IPS-15b (cell line): ENCODE measurements around the gene FAM174B.

Source experiments
- H3K27me3 ChIP-seq: one replicate; pipeline ENCODE4 v1.6.1; 2013; ENCODE audit warnings: low read length; ENCODE audit not compliant: control insufficient read depth, insufficient read depth
- H3K36me3 ChIP-seq: one replicate; pipeline ENCODE4 v1.6.1; 2013; ENCODE audit warnings: low read length; ENCODE audit not compliant: control insufficient read depth, insufficient read depth
- H3K4me1 ChIP-seq: one replicate; pipeline ENCODE4 v1.6.1; 2013; ENCODE audit warnings: mild to moderate bottlenecking, low read length; ENCODE audit not compliant: control insufficient read depth, insufficient read depth
- H3K4me3 ChIP-seq: one replicate; pipeline ENCODE4 v1.5.1; 2013; ENCODE audit warnings: low read depth, low read length
- H3K9ac ChIP-seq: one replicate; pipeline ENCODE4 v1.6.1; 2013; ENCODE audit warnings: low read depth, mild to moderate bottlenecking, low read length
- H3K9me3 ChIP-seq: one replicate; pipeline ENCODE4 v1.6.1; 2013; ENCODE audit warnings: mild to moderate bottlenecking, low read length; ENCODE audit not compliant: control insufficient read depth, insufficient read depth

FAM174B gene

DNA sequence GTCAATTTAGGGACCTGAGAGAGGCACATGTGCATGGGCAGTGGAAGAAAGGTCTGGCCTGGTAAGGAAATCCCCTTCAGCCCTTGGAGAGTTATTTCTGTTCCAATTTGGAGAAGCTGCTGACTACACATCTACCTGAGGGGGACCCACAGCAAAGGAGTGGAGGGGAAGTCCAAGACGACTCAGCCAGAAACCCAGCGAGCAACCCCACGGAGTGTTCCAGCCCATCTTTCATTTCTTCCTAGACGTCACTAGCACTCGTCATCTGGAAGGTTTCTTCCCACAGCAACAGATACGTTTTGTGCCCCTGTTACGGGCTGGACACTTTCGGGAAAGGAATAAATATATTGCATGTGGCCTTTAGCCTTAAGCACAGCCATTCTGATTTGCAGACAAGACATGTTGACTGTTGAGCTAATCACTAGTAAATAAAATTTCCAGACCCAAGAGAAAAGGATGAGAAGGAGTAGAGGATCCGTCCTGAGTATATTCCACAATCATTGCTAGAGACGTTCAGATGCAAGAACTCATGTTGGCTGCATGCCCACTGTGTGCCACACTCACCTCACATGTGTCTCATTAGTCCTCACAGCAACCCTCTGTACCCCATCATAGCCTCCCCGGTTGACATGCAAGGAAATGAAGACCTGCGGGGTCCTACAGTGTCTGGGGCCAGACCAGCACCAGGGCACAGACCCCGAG lies 7.8 kb upstream of the FAM174B start:
- Histone ChIP-seq H3K9ac (no peak overlapping the region), H3K27me3 (peaks cover 2% of the 10 kb centered on the region), H3K4me3 (no peak overlapping the region), H3K36me3 (no peaks in the 10 kb centered on the region), H3K4me1 (peaks cover 17% of the 10 kb centered on the region), H3K9me3 (no peaks in the 10 kb centered on the region)

DNA sequence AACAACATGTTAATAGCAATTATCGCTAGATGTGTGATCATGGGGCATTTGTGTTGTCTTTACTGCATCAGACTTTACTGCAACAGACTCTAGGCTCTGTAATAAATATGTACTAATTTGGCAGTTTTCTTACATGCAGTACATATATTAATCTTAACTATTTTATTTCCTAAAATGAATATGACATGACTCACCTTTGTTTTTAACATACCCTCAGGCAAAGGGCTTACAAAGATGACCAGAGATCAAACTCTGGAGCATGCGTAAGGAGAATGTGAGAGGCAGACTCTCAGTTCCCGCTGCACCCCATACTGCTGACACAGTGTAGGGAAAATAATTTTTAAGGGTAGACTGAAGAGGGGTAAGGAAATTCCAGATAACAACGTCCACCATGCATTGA lies 7.2 kb upstream of the FAM174B start:
- Histone ChIP-seq H3K9ac (no peak overlapping the region), H3K4me3 (no peak overlapping the region), H3K36me3 (no peaks in the 10 kb centered on the region), H3K27me3 (no peaks in the 10 kb centered on the region), H3K9me3 (no peaks in the 10 kb centered on the region), H3K4me1 (peaks cover 17% of the 10 kb centered on the region)

DNA sequence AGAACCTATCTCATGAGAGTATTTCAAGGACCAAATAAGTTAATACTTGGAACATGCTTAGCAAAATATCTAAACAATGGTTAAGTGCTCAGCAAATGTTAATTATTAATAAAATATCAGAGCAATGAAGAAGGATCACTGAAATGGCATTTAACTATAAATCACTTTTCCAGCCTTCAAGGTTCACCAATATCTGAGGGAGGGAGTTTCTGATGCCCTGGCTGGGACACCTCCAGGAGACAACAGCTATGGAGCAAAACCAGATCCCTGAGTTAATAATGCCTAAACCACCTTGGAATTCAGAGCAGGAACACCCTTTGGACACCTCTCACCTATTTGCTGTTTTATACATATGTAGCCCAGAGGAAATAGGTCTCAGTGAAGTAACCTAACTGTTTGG lies 6.4 kb upstream of the FAM174B start:
- no peaks in the 10 kb centered on the region for H3K9me3 ChIP-seq
- H3K4me1 ChIP-seq, result peaks cover 12% of the 10 kb centered on the region
- H3K9ac ChIP-seq, result no peak overlapping the region
- H3K4me3 ChIP-seq, result no peak overlapping the region
- peaks cover 6% of the 10 kb centered on the region for H3K27me3 ChIP-seq
- H3K36me3 ChIP-seq, result no peaks in the 10 kb centered on the region

DNA sequence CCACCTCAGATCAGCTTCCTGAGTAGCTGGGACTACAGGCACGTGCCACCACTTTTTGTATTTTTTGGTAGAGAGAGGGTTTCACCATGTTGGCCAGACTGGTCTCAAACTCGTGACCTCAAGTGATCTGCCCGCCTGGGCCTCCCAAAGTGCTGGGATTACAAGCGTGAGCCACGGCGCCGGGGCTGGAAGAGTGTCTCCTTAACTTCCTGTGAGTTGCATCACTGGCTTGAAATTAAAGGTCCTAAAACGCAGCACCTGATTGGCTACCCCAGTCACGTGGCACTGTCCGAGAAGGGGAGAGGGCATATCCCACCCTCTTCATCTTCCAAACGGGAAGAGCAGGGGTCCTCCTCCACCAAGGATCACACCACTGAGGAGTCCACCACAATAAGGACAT lies 5.5 kb upstream of the FAM174B start:
- Histone ChIP-seq H3K9me3 (no peaks in the 10 kb centered on the region), H3K4me3 (no peak overlapping the region), H3K27me3 (peaks cover 15% of the 10 kb centered on the region), H3K9ac (no peak overlapping the region), H3K36me3 (no peaks in the 10 kb centered on the region), H3K4me1 (peaks cover 6% of the 10 kb centered on the region)

DNA sequence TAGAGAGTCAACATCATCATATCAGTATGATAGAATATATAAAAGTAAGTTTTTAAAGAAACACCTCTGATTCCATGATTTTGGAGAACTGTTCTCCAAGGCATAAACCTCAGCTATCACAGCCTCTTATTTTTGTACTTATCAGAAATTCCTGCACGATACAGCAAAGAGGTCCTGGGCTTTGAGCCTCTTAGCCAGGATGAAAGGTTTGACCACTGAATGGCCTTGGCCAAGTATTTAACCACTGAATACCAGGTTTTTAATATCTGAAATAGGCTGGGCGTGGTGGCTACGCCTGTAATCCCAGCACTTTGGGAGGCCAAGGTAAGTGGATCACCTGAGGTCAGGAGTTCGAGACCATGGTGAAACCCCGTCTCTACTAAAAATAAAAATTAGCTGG lies 1.9 kb upstream of the FAM174B start:
- Histone ChIP-seq H3K9me3 (no peaks in the 10 kb centered on the region), H3K9ac (no peak overlapping the region), H3K27me3 (peaks cover 23% of the 10 kb centered on the region), H3K4me1 (no peaks in the 10 kb centered on the region), H3K4me3 (no peak overlapping the region), H3K36me3 (no peaks in the 10 kb centered on the region)

DNA sequence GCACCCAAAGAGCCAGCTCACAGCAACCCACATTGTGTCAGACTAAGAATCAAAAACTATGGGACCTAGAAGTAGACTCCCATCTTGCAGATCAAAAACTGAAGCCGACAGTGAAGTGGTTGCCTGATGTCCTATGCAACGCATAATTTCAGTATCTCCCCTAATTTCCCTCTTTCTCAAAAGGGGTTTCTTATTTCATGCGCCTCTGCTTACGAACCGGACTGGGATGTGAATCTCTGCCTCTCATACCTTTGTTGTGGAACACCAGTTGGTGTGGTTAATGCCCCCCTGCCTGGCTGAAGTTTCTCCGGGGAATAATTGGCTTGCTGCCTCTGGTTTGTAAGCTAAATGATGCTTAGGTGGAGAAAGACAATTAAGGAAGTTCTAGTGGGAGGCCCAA lies 514 bp upstream of the FAM174B start:
- no peak overlapping the region for H3K9ac ChIP-seq
- peak overlapping the region; percentile 56 for H3K4me3 ChIP-seq
- peaks cover 23% of the 10 kb centered on the region for H3K27me3 ChIP-seq
- H3K9me3 ChIP-seq, result no peaks in the 10 kb centered on the region
- no peaks in the 10 kb centered on the region for H3K4me1 ChIP-seq
- no peaks in the 10 kb centered on the region for H3K36me3 ChIP-seq

DNA sequence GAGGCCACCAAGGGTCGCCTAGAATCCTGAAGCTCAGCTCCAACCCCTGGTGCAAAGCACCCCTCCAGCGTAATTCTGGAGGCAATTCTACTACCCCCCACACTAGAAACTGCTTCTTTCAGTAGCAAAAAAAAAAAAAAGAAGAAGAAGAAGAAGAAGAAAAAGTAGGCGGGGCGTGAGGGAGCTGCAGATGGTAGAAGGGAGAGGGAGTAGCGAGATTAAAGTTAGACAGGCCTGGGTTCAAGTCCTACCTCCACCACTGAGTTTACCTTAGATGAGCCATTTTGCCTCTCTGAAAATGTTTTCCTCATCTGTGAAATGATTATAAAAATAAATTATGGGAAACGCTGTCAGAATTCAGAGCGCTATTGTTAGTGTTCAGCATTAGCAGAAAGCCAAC lies 913 bp downstream of the FAM174B start:
- peak overlapping the region; percentile 56 for H3K4me3 ChIP-seq
- no peaks in the 10 kb centered on the region for H3K4me1 ChIP-seq
- peaks cover 23% of the 10 kb centered on the region for H3K27me3 ChIP-seq
- H3K9me3 ChIP-seq, result no peaks in the 10 kb centered on the region
- H3K9ac ChIP-seq, result no peak overlapping the region
- H3K36me3 ChIP-seq, result no peaks in the 10 kb centered on the region

DNA sequence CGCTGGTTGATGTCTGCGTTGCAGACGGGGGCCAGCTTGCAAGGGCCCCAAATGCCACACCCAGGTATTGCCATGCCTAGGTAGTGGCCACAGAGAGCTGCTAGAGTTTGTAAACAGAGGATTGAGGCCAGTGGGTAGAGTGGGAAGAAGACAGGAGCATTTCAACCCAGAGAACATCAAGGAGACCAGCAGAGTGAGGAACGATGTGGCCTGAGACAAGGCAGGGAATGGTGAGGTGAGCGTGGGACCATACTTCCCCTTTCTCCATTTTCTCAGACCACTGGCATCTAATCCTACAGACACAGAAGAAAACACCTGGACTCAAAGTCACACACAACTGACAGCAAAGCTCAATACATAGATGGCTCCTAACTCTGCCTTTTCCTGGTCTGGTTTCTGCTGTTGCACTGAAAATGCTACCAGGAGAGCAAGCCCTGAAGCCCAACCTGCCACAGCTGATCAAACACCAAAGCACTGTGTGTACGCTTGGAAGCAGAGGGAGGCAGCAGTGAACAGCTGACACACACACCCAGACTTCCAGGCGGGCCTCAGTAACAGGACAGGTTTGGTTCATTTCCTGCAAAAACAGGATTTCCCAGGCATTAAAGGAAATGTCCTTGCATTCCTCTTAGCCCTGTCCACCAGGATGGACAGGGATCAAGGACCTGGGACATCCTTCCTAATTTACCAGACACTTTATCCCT lies 1.6 kb downstream of the FAM174B start:
- peaks cover 23% of the 10 kb centered on the region for H3K27me3 ChIP-seq
- H3K9me3 ChIP-seq, result no peaks in the 10 kb centered on the region
- H3K9ac ChIP-seq, result no peak overlapping the region
- H3K4me3 ChIP-seq, result no peak overlapping the region
- peaks cover under 1% of the 10 kb centered on the region for H3K4me1 ChIP-seq
- no peaks in the 10 kb centered on the region for H3K36me3 ChIP-seq

DNA sequence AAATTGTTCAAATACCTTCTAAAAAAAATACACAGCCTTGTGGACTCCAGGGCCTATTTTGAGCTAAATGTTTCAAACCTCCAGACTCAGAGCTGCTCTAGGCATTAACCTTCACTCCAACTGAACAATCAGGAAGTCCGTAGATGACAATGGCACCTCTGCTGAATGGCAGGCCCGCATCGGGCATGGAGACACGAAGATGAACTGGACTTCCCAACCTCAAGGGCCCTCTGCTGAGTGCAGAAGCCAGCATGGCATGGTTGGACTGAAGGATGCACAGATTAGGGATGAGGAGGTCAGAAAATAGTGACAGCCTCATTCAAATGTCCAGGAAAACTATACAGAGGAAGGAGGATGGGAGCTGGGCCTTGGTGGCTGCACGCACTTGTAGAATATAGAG lies 2.2 kb downstream of the FAM174B start:
- Histone ChIP-seq H3K27me3 (peaks cover 23% of the 10 kb centered on the region), H3K4me3 (no peak overlapping the region), H3K9ac (no peak overlapping the region)

DNA sequence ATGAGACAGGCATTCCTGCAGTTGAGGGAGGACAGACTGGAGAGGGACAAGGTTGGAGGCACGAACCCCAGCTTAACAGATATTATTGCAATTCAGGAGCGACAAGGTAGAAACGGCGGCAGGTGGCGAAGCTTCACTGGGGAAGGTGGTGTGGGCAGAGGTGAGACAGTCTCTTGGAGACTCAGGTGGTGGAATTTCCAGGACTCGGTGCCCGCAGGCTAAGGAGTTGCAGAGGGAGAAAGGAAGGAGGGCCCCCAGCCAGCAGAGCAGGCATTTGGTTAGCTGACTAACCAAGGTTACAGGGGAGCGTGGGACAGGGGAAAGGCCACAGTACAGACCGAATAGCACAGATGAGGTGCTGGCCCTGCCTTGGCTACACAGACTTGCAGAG lies 3.0 kb downstream of the FAM174B start:
- peaks cover 23% of the 10 kb centered on the region for H3K27me3 ChIP-seq
- no peak overlapping the region for H3K9ac ChIP-seq
- no peaks in the 10 kb centered on the region for H3K36me3 ChIP-seq
- H3K4me1 ChIP-seq, result peaks cover 11% of the 10 kb centered on the region
- no peaks in the 10 kb centered on the region for H3K9me3 ChIP-seq
- no peak overlapping the region for H3K4me3 ChIP-seq

More for the DNA sequence above, 2.2 kb downstream of the FAM174B start:
- H3K4me1 ChIP-seq, result peaks cover 6% of the 10 kb centered on the region
- H3K9me3 ChIP-seq, result no peaks in the 10 kb centered on the region
- no peaks in the 10 kb centered on the region for H3K36me3 ChIP-seq

DNA sequence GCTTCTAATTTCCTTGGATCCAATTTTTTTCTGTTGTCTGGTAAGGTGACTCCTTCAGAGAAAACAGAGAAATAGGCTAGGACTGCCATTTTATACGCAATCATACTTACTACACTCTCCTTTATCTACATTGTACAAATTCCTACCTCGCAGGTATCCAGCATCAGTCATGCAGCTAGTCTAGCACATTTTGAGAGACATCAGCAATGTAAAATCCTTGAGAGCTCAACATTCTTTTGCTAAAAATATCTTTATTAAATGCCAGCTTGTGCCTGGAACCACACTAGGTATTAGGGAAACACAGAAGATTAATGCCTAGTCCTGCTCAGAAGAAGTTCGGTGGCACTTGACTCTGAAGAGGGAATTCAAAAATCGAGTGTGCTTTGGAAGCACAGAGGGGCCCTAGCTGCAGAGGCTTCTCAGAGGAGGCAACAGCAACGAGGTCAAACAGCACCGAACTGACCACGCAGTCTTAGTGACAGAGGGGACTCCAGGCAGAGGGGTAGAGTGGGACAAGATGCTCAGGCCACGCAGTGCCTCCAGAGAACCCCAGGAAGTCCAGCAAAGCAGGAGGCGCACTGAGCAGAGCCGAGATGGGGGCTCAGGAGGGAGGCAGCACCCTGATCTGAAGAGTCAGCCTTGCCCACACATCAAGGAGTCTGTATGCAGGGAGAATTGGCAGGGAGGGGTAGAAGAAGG lies 3.5 kb downstream of the FAM174B start:
- H3K9ac ChIP-seq, result no peak overlapping the region

DNA sequence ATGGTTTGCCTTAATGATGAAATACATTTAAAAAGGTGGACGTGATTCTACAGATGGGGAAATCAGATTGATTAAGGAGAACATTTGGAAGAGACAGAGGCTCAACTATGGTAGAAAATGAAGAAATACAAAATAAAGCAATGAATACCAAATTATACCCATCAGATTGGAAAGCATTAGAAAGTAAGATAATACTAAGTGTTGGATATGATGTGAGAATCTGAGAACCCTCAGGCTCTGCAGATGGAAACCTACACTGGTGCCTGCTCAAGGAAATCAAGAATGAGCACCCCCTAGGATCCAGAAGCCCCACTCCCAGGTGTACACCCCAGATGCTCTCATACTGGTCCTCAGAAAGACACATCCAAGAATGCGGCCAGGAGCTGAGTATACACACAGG lies 4.6 kb downstream of the FAM174B start:
- H3K4me3 ChIP-seq, result no peak overlapping the region
- peaks cover 7% of the 10 kb centered on the region for H3K27me3 ChIP-seq
- H3K4me1 ChIP-seq, result peaks cover 26% of the 10 kb centered on the region
- no peaks in the 10 kb centered on the region for H3K36me3 ChIP-seq
- H3K9me3 ChIP-seq, result no peaks in the 10 kb centered on the region
- no peak overlapping the region for H3K9ac ChIP-seq

More for the DNA sequence above, 3.5 kb downstream of the FAM174B start:
- H3K4me1 ChIP-seq, result peaks cover 16% of the 10 kb centered on the region
- H3K4me3 ChIP-seq, result no peak overlapping the region
- H3K27me3 ChIP-seq, result peaks cover 17% of the 10 kb centered on the region
- no peaks in the 10 kb centered on the region for H3K9me3 ChIP-seq
- H3K36me3 ChIP-seq, result no peaks in the 10 kb centered on the region
